OCI-LY7 (cell line): ENCODE measurements around the gene SPIB. TPM values are rescaled to one million over a fixed set of nuclear protein-coding genes. Genes with fewer than 3 reads are reported as not detected.

Experiments
- BruUV-seq: library from RNA; stranded (reverse); fragments of 400-500 nt; replicated peaks from 2 replicates; lab custom pipeline; 2021; lab: Mats Ljungman, UMichigan
- CTCF ChIA-PET: fragments of 300-600 bp; sonication (Branson Sonifier 250); formaldehyde crosslinking; loops from one replicate; lab custom pipeline; 2022; ENCODE audit warnings: antibody characterized with exemption; ENCODE audit not compliant: unreplicated experiment; lab: Charles Lee
- POLR2A ChIA-PET: fragments of 300-600 bp; sonication (Branson Sonifier 250); formaldehyde crosslinking; loops from one replicate; lab custom pipeline; 2022; ENCODE audit warnings: antibody characterized with exemption; lab: Charles Lee
- DNase-seq: peaks from one replicate; pipeline ENCODE4 v3.0.0-alpha.2; 2015; ENCODE audit warnings: low spot score
- H2AFZ ChIP-seq: fragments of 200-600 bp; sonication (generic), shearing (Covaris generic); 2 replicates; pipeline ENCODE4 v1.6.1; 2014; ENCODE audit warnings: mild to moderate bottlenecking, antibody characterized with exemption, low read length, moderate library complexity
- H3K27ac ChIP-seq: fragments of 200-600 bp; sonication (generic); 2 replicates; pipeline ENCODE4 v1.5.1; 2014; ENCODE audit warnings: mixed run types, low read depth, mild to moderate bottlenecking, moderate library complexity, low read length, inconsistent platforms; ENCODE audit not compliant: poor library complexity, severe bottlenecking
- H3K36me3 ChIP-seq: fragments of 200-600 bp; sonication (generic); 2 replicates; pipeline ENCODE4 v1.6.1; 2014; ENCODE audit warnings: mild to moderate bottlenecking, antibody characterized with exemption, low read length, moderate library complexity, mixed read lengths; ENCODE audit not compliant: insufficient read depth
- H3K4me1 ChIP-seq: fragments of 200-600 bp; sonication (generic); 2 replicates; pipeline ENCODE4 v1.5.1; 2014; ENCODE audit warnings: mild to moderate bottlenecking, low read length; ENCODE audit not compliant: insufficient read depth, poor library complexity, severe bottlenecking
- H3K4me2 ChIP-seq: fragments of 200-600 bp; sonication (generic); 2 replicates; pipeline ENCODE4 v1.6.1; 2014; ENCODE audit warnings: mild to moderate bottlenecking, low read length
- H3K4me3 ChIP-seq: fragments of 200-600 bp; sonication (generic); 2 replicates; pipeline ENCODE4 v1.5.1; 2014; ENCODE audit warnings: mild to moderate bottlenecking, low read depth, low read length; ENCODE audit not compliant: poor library complexity, severe bottlenecking
- H3K79me2 ChIP-seq: fragments of 200-600 bp; sonication (generic); 2 replicates; pipeline ENCODE4 v1.6.1; 2016; ENCODE audit warnings: low read depth, mild to moderate bottlenecking, low read length, moderate library complexity, mixed read lengths; ENCODE audit not compliant: insufficient read depth
- H3K9me2 ChIP-seq: fragments of 200-600 bp; sonication (generic); 2 replicates; pipeline ENCODE4 v1.6.1; 2016; ENCODE audit warnings: mild to moderate bottlenecking, low read length, mixed read lengths; ENCODE audit not compliant: insufficient read depth
- H3K9me3 ChIP-seq: fragments of 200-600 bp; sonication (generic); 2 replicates; pipeline ENCODE4 v1.6.1; 2014; ENCODE audit warnings: mild to moderate bottlenecking, mixed run types, low read length, mixed read lengths
- H4K20me1 ChIP-seq: fragments of 200-600 bp; sonication (generic); 2 replicates; pipeline ENCODE4 v1.6.1; 2014; ENCODE audit warnings: mild to moderate bottlenecking, antibody characterized with exemption, low read length, moderate library complexity, mixed read lengths; ENCODE audit not compliant: insufficient read depth
- CTCF ChIP-seq: fragments of 200-600 bp; sonication (generic); conservative IDR thresholded peaks from 2 replicates; pipeline ENCODE4 v1.5.1; 2014; ENCODE audit warnings: mild to moderate bottlenecking, antibody characterized with exemption, low read length, moderate library complexity, mixed read lengths
- EZH2phosphoT487 ChIP-seq: fragments of 200-600 bp; sonication (generic); IDR thresholded peaks from 2 replicates; pipeline ENCODE4 v1.6.1; 2018; ENCODE audit warnings: low read depth, borderline replicate concordance, mild to moderate bottlenecking, mixed run types, antibody characterized with exemption, low read length, moderate library complexity, mixed read lengths
- intact Hi-C: fragments of 100-400 bp; cut with micrococcal nuclease; formaldehyde crosslinking; loops from one replicate; pipeline ENCODE4 v1.10.0; 2022; ENCODE audit not compliant: unreplicated experiment
- total RNA-seq, 2 experiments: library from RNA; depleted of rRNA in 1 of 2; stranded (reverse); fragments of >200 nt in 1 of 2; shearing (Covaris generic) in 1 of 2; gene quantifications; 2 replicates each; pipeline ENCODE4 v1.2.3, GENCODE V29; 2014 to 2022

Gene SPIB
- total RNA-seq, 2 experiments from 2014 or later: 99.4 to 145 TPM

GRCh38 chr19:50415661-50416033, 3.1 kb upstream of the SPIB start:
- no peak for TF ChIP-seq EZH2phosphoT487
- TF ChIP-seq CTCF: no peak
- Histone ChIP-seq H2AFZ (no peak overlapping the region), H4K20me1 (no peaks in the 10 kb centered on the region), H3K27ac (peak overlapping the region; percentile 98), H3K79me2 (peaks cover 26% of the 10 kb centered on the region), H3K4me1 (peaks cover 45% of the 10 kb centered on the region), H3K4me3 (peak overlapping the region; percentile 60), H3K9me3 (no peaks in the 10 kb centered on the region; the same call in 1 of the 2 replicates), H3K9me2 (no peaks in the 10 kb centered on the region), H3K36me3 (peaks cover 55% of the 10 kb centered on the region), H3K4me2 (peak overlapping the region; percentile 81)
- no TSS peak for BruUV-seq
- CTCF ChIA-PET: interaction anchor here (0.5 to 1.1 kb wide), 2 partner anchors 35 to 75 kb away, joined by 3 to 4 read pairs; no protein-coding TSS in a partner anchor
- intact Hi-C loops: loop anchor here (1.0 to 2.0 kb wide), 4 partner anchors 19 to 47 kb away; partner anchors contain the start of gene POLD1
- peak; percentile 96 for DNase-seq
- POLR2A ChIA-PET: interaction anchor here (0.6 to 0.9 kb wide), 3 partner anchors 38 to 49 kb away, joined by 3 read pairs; no protein-coding TSS in a partner anchor

GRCh38 chr19:50416034-50416977, 2.4 kb upstream of the SPIB start:
- peak overlapping the region; percentile 98 for H3K27ac ChIP-seq
- H2AFZ ChIP-seq: no peak overlapping the region

More at GRCh38 chr19:50416034-50416977, 2.4 kb upstream of the SPIB start:
- Histone ChIP-seq H3K9me2 (no peaks in the 10 kb centered on the region), H3K36me3 (peaks cover 55% of the 10 kb centered on the region), H3K4me1 (peaks cover 50% of the 10 kb centered on the region), H4K20me1 (no peaks in the 10 kb centered on the region), H3K4me2 (peak overlapping the region; percentile 55), H3K79me2 (peaks cover 32% of the 10 kb centered on the region), H3K4me3 (peak overlapping the region; percentile 28), H3K9me3 (peaks cover 5% of the 10 kb centered on the region; the same call in 1 of the 2 replicates)
- TF ChIP-seq CTCF (no peak), EZH2phosphoT487 (no peak)
- CTCF ChIA-PET: interaction anchor here (1.1 kb wide), 1 partner anchor 76 kb away, joined by 3 read pairs; no protein-coding TSS in a partner anchor
- POLR2A ChIA-PET: no interaction called here
- peak; percentile 38 for DNase-seq
- BruUV-seq: no TSS peak
- intact Hi-C loops: no loop called here
